IPS-20b (cell line): ENCODE results near the gene TBC1D9B.

Experiments used
- H3K27ac ChIP-seq: one replicate; pipeline ENCODE4 v1.5.1; 2013; ENCODE audit warnings: low read length
- H3K27me3 ChIP-seq: 2 replicates; pipeline ENCODE4 v1.6.1; 2013; ENCODE audit warnings: mild to moderate bottlenecking, low read length, inconsistent platforms; ENCODE audit not compliant: insufficient read depth
- H3K36me3 ChIP-seq: 2 replicates; pipeline ENCODE4 v1.6.1; 2013; ENCODE audit warnings: low read depth, mild to moderate bottlenecking, inconsistent platforms, low read length, moderate library complexity; ENCODE audit not compliant: insufficient read depth
- H3K4me1 ChIP-seq: 2 replicates; pipeline ENCODE4 v1.6.1; 2013; ENCODE audit warnings: mild to moderate bottlenecking, control low read depth, inconsistent platforms, low read length, moderate library complexity; ENCODE audit not compliant: insufficient read depth
- H3K4me3 ChIP-seq: 2 replicates; pipeline ENCODE4 v1.5.1; 2013; ENCODE audit warnings: mild to moderate bottlenecking, low read length, inconsistent platforms
- H3K9ac ChIP-seq: 2 replicates; pipeline ENCODE4 v1.6.1; 2013; ENCODE audit warnings: low read depth, mild to moderate bottlenecking, inconsistent platforms, low read length, moderate library complexity
- H3K9me3 ChIP-seq: 2 replicates; pipeline ENCODE4 v1.6.1; 2013; ENCODE audit warnings: mild to moderate bottlenecking, low read depth, low read length, inconsistent platforms; ENCODE audit not compliant: insufficient read depth

Gene TBC1D9B

GRCh38 chr5:179919487-179920060 lies 11.9 kb upstream of the TBC1D9B start:
- no peaks in the 10 kb centered on the region for H3K27me3 ChIP-seq
- H3K4me1 ChIP-seq: 0 out of 2 replicates have a peak, but pooled peaks cover 2% of the 10 kb centered on the region
- H3K4me3 ChIP-seq: no peak overlapping the region
- no peak overlapping the region for H3K9ac ChIP-seq
- H3K9me3 ChIP-seq: no peaks in the 10 kb centered on the region
- H3K27ac ChIP-seq: no peak overlapping the region
- no peaks in the 10 kb centered on the region for H3K36me3 ChIP-seq

- Histone ChIP-seq H3K9ac (no peak overlapping the region), H3K4me3 (no peak overlapping the region), H3K27me3 (no peaks in the 10 kb centered on the region), H3K36me3 (no peaks in the 10 kb centered on the region), H3K4me1 (0 out of 2 replicates have a peak, but pooled peaks cover 5% of the 10 kb centered on the region), H3K9me3 (no peaks in the 10 kb centered on the region), H3K27ac (no peak overlapping the region)
These were observed 11.2 kb upstream of the TBC1D9B start for GRCh38 chr5:179918742-179919486.

- Histone ChIP-seq H3K9me3 (no peaks in the 10 kb centered on the region), H3K36me3 (no peaks in the 10 kb centered on the region), H3K4me3 (no peak overlapping the region), H3K27ac (no peak overlapping the region), H3K9ac (no peak overlapping the region), H3K27me3 (no peaks in the 10 kb centered on the region), H3K4me1 (0 out of 2 replicates have a peak, but pooled peaks cover 5% of the 10 kb centered on the region)
These were observed 8.8 kb upstream of the TBC1D9B start for GRCh38 chr5:179916523-179916922.

GRCh38 chr5:179915406-179915935 lies 7.8 kb upstream of the TBC1D9B start:
- Histone ChIP-seq H3K27ac (no peak overlapping the region), H3K9ac (no peak overlapping the region), H3K9me3 (no peaks in the 10 kb centered on the region), H3K4me3 (no peak overlapping the region), H3K27me3 (no peaks in the 10 kb centered on the region), H3K4me1 (0 out of 2 replicates have a peak, but pooled peaks cover 5% of the 10 kb centered on the region), H3K36me3 (no peaks in the 10 kb centered on the region)

- H3K27ac ChIP-seq: no peak overlapping the region
These were observed 6.5 kb upstream of the TBC1D9B start for GRCh38 chr5:179914032-179914755.

GRCh38 chr5:179913461-179913860 lies 5.8 kb upstream of the TBC1D9B start:
- 0 out of 2 replicates have a peak, but pooled peaks cover 5% of the 10 kb centered on the region for H3K4me1 ChIP-seq

More at GRCh38 chr5:179914032-179914755, 6.5 kb upstream of the TBC1D9B start:
- Histone ChIP-seq H3K36me3 (no peaks in the 10 kb centered on the region), H3K4me3 (no peak overlapping the region), H3K9ac (no peak overlapping the region), H3K9me3 (no peaks in the 10 kb centered on the region), H3K27me3 (no peaks in the 10 kb centered on the region), H3K4me1 (0 out of 2 replicates have a peak, but pooled peaks cover 5% of the 10 kb centered on the region)

GRCh38 chr5:179912951-179913350 lies 5.3 kb upstream of the TBC1D9B start:
- no peak overlapping the region for H3K27ac ChIP-seq
- H3K4me3 ChIP-seq: no peak overlapping the region
- H3K9ac ChIP-seq: no peak overlapping the region
- H3K4me1 ChIP-seq: 0 out of 2 replicates have a peak, but pooled peaks cover 5% of the 10 kb centered on the region
- H3K27me3 ChIP-seq: peaks cover 6% of the 10 kb centered on the region; the same call in 1 of the 2 replicates
- H3K9me3 ChIP-seq: no peaks in the 10 kb centered on the region
- H3K36me3 ChIP-seq: no peaks in the 10 kb centered on the region

More at GRCh38 chr5:179913461-179913860, 5.8 kb upstream of the TBC1D9B start:
- Histone ChIP-seq H3K9ac (no peak overlapping the region), H3K9me3 (no peaks in the 10 kb centered on the region), H3K4me3 (no peak overlapping the region), H3K36me3 (no peaks in the 10 kb centered on the region), H3K27me3 (peaks cover under 1% of the 10 kb centered on the region; the same call in 1 of the 2 replicates), H3K27ac (no peak overlapping the region)

GRCh38 chr5:179912386-179912785 lies 4.7 kb upstream of the TBC1D9B start:
- Histone ChIP-seq H3K9ac (no peak overlapping the region), H3K4me1 (0 out of 2 replicates have a peak, but pooled peaks cover 4% of the 10 kb centered on the region), H3K27me3 (peaks cover 6% of the 10 kb centered on the region; the same call in 1 of the 2 replicates), H3K4me3 (no peak overlapping the region), H3K27ac (no peak overlapping the region), H3K9me3 (no peaks in the 10 kb centered on the region), H3K36me3 (no peaks in the 10 kb centered on the region)

GRCh38 chr5:179909224-179909623 lies 1.5 kb upstream of the TBC1D9B start:
- Histone ChIP-seq H3K27ac (no peak overlapping the region), H3K4me1 (peaks cover 8% of the 10 kb centered on the region; the same call in 1 of the 2 replicates), H3K4me3 (no peak overlapping the region), H3K9ac (no peak overlapping the region), H3K27me3 (peaks cover 15% of the 10 kb centered on the region; the same call in 1 of the 2 replicates), H3K36me3 (0 out of 2 replicates have a peak, but pooled peaks cover 4% of the 10 kb centered on the region), H3K9me3 (no peaks in the 10 kb centered on the region)

- H3K27me3 ChIP-seq: peaks cover 15% of the 10 kb centered on the region; the same call in 1 of the 2 replicates
- H3K4me1 ChIP-seq: peaks cover 5% of the 10 kb centered on the region; the same call in 1 of the 2 replicates
- H3K9me3 ChIP-seq: no peaks in the 10 kb centered on the region
- no peak overlapping the region for H3K4me3 ChIP-seq
- H3K9ac ChIP-seq: no peak overlapping the region
- no peak overlapping the region for H3K27ac ChIP-seq
- peaks cover 8% of the 10 kb centered on the region; the same call in 1 of the 2 replicates for H3K36me3 ChIP-seq
These were observed 831 bp upstream of the TBC1D9B start for GRCh38 chr5:179908528-179908927.
